ENCODE results near the gene ADCY9.
"Not testable (repeated sequence)": the region's sequence is repeated elsewhere in the genome, so short reads cannot be mapped to it uniquely, and the experiment has no call there.

ADCY9 gene

DNA sequence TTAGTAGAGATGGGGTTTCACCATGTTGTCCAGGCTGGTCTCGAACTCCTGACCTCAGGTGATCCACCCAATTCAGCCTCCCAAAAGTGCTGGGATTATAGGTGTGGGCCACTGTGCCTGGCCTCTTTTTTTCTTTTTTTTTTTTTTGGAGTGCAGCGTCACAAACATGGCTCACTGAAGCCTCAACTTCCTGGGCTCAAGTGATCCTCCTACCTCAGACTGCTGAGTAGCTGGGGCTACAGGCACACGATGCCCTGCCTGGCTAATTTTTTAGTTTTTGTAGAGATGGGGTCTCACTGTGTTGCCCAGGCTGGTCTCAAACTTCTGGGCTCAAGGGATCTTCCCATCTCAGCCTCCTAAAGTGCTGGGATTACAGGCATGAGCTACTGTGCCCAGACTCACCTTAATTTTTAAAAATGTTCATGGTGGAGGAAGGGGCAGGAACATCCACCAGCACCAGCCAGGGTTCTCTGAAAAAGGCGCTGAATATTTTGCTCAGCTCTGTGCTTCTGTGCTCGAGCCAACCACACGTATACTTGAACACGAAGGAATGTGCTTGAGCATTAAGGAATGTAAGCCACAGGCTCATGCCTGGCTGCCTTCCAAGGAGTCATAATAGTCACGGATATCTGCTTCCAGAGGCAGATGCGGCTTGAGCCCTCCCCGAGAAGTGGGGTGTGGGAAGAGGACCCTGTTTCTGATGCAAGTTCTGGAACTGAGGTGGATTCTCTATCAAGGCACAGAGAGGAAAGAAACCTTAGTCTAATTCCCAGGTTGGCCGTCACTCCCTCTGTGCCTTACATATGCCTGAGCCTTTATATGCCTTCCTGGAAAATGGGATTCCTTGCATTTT lies 170.3 kb downstream of the ADCY9 start:
- no peak for DNase-seq

DNA sequence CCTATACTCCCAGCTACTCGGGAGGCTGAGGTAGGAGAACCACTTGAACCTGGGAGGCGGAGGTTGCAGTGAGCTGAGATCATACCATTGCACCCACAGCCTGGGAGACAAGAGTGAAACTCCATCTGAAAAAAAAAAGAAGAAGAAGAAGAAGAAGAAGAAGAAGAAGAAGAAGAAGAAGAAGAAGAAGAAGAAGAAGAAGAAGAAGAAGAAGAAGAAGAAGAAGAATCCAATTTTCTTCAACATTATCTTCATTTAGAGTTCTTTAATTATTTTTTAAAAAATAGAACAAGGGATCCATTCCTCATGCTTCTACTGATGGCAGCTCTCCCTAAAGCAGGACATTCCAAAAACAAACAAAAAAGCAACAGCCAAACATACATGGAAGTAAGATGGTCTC lies 171.8 kb downstream of the ADCY9 start:
- not testable (repeated sequence) for DNase-seq

- not testable (repeated sequence) for DNase-seq
These were observed 174.1 kb downstream of the ADCY9 start for GRCh38 chr16:3942146-3942545.

GRCh38 chr16:3938843-3939624 lies 177.2 kb downstream of the ADCY9 start:
- no peak for DNase-seq

DNA sequence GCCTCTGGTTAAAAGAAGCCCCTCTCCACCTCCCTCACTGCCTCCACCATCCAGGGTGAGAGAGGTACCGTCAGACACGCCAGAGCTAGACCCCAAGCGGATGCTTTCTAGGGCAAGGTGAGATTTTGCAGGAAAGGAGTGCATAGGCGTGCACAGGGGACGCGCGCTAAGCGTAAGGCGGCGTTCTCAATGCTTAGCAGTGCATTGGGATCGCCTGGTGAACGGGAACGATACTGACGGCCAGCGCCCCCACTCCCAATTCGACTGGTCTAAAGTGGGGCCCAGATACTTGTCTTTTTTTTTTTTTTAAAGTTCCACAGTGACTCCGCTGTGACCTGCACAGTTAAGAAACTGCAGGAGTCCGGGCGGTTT lies 177.8 kb downstream of the ADCY9 start:
- DNase-seq, result no peak

DNA sequence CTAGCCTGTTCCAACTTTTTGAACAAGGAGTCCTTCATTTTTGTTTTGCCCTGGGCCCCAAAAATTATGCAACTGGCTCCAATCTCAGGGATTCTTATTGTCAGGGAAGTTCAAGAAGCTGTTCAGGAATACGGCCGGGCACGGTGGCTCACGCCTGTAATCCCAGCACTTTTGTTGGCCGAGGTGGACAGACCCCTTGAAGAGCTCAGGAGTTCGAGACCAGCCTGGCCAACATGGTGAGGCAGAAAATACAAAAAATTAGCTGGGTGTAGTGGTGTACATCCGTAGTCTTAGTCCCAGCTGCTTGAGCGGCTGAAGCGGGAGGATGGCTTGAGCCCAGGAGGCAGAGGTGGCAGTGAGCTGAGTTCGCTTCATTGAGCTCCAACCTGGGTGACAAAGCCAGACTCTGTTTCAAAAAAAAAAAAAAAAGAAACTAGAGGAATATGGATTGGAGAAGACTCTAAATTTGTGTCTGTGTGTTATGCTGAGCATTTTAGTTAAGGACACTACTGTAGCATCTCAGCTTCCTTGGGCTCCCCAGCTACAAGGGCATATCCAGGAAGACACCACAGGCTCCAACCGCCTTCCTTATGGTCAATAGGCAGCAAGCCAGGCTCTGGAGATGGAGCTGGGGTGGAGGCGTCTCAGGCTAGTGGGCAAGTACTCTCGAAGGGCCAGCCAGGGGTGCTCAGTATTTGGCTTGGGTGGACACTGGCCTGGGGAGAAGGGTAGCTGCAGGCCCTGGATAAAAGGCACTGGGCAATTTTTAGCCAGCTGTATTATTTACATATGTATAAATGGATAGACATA lies 179.0 kb downstream of the ADCY9 start:
- DNase-seq, result no peak

DNA sequence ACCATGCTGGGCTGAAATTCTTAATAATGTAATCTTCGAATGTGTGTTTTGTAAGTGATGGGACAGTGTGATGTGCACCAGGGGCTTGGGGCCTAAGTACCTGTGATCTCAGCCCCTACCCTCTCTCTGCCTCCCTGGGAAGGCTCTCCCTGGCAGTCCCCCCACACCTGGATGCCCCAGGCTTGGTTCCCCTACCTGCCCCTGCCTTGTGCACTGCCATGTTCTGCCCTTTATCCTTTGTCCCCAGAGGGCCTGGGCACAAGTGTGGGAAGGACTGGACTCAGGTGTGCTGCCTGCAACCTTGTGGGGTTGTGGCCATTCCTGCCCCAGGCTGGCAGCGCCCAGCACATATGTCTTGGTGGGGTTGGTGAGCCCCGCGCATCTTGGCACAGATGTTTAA lies 180.3 kb downstream of the ADCY9 start:
- DNase-seq, result no peak

GRCh38 chr16:3934491-3935181 lies 181.6 kb downstream of the ADCY9 start:
- no peak for DNase-seq

- not testable (repeated sequence) for DNase-seq
These were observed 189.1 kb downstream of the ADCY9 start for GRCh38 chr16:3927147-3927546.

- no peak for DNase-seq
These were observed 191.5 kb downstream of the ADCY9 start for GRCh38 chr16:3924763-3925162.

GRCh38 chr16:3922241-3922640 lies 194.0 kb downstream of the ADCY9 start:
- no peak for DNase-seq

- no peak for DNase-seq
These were observed 196.0 kb downstream of the ADCY9 start for GRCh38 chr16:3920206-3920605.

DNA sequence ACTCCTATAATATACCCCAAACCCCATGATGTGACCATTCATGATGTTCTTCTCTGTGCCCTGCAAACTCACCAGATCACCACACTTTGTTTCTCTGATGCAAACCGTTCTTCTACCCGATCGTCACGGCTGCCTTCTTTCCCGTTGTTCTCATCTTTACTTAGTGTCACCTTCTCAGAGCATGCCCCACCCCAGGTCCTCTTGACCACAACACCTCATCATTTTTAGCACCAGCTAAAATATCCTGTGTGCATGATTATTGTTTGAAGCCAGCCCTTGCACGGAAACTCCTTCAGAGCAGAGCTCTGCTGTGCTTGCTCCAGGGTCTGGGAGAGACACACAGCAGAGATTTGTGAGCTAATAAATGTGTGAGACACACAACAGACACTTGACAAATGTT lies 196.8 kb downstream of the ADCY9 start:
- no peak for DNase-seq

DNA sequence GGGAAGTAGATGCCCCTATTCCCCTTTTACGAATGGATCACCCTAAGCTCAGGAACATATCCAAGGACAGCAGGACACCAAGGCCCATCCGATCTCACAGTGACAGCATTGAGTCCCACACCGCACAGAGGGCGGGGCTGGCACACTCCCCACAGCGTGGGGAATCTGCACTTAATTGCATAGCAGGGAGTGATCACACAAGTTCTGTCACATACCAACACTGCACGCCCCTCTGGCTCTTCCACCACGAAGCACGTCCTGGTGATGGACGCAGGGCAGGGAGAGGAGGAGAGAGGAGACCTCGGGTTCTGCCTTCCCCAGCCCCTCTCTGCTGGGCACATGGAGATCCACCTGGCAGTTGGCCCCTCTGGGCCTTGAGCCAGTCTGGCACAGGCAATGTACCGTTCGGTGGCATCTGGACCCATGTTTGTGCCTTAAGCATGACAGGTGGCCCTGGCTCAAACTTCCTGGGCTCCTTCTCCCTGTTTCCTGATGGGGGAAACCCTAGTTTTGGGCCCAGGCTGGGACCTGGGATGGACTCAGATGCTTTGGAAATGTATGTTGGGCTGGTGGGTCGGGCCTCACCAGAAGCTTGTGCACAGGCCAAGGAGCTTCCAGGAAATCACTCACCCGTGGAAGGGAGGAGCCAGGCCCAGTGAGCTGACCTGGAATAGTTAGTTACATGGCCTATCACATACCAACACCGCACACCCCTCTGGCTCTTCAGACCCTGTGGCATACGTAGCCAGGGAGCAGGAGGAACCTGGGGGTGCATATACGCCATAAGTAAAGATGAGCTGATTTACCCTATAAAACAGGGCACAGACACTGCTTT lies 200.6 kb downstream of the ADCY9 start:
- DNase-seq, result no peak

DNA sequence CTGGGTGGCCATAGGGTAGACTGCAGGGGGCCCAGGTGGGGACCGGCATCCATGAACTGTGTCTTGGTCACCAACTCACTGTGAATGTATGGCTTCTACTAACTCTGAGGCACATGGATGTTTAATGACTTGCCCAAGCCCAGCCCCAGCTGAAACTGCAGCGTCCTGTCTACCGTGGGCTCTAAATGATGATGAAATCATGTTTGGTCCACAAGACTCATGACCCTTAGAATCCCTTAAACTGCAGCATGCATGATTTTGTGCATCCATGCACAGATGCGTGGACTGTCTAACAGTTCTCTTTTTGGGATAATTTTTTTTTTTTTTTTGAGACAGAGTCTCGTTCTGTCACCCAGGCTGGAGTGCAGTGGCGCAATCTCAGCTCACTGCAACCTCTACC lies 203.3 kb downstream of the ADCY9 start:
- no peak for DNase-seq
